K562 (cell line): ENCODE measurements around the gene SERPINH1. TPM values are rescaled to one million over a fixed set of nuclear protein-coding genes. Genes with fewer than 3 reads are reported as not detected.
A peak's percentile ranks its signal among the peaks of the same experiment; 100 is the strongest.

Experiments
- ADNP ChIP-seq: fragments of 200-800 bp; sonication (Bioruptor generic); IDR thresholded peaks from 2 replicates; pipeline ENCODE4 v1.6.1; 2016; ENCODE audit warnings: missing genetic modification characterization, missing compliant biosample characterization
- CCAR2 ChIP-seq: fragments of 200-400 bp; formaldehyde crosslinking; IDR thresholded peaks from 2 replicates; pipeline ENCODE4 v1.6.1; 2017; ENCODE audit warnings: mild to moderate bottlenecking, low read depth, low read length
- CGGBP1 ChIP-seq: fragments of 250-450 bp; sonication (Bioruptor Pico); IDR thresholded peaks from 2 replicates; pipeline ENCODE4 v1.9.0; 2021; ENCODE audit warnings: mild to moderate bottlenecking
- CTBP1 ChIP-seq: fragments of 450-650 bp; IDR thresholded peaks from 2 replicates; pipeline ENCODE4 v1.6.1; 2016; ENCODE audit warnings: borderline replicate concordance
- ESRRA ChIP-seq: fragments of 450-650 bp; IDR thresholded peaks from 2 replicates; pipeline ENCODE4 v1.6.1; 2014; ENCODE audit warnings: low read depth, mild to moderate bottlenecking, moderate library complexity, borderline replicate concordance
- FUS ChIP-seq: fragments of 200-400 bp; formaldehyde crosslinking; optimal IDR thresholded peaks from 2 replicates; pipeline ENCODE3; 2017; ENCODE audit warnings: low read depth, low read length
- HMG20B ChIP-seq: fragments of 250-450 bp; sonication (Bioruptor Pico); IDR thresholded peaks from 2 replicates; pipeline ENCODE4 v1.5.0; 2021; ENCODE audit warnings: mild to moderate bottlenecking
- ILF3 ChIP-seq: fragments of 450-650 bp; IDR thresholded peaks from 2 replicates; pipeline ENCODE4 v1.6.1; 2018; ENCODE audit warnings: antibody characterized with exemption, mild to moderate bottlenecking, moderate library complexity, borderline replicate concordance
- KAT8 ChIP-seq: fragments of 450-650 bp; IDR thresholded peaks from 2 replicates; pipeline ENCODE4 v1.6.1; 2016; ENCODE audit warnings: low read depth, mild to moderate bottlenecking
- MCM3 ChIP-seq: fragments of 450-650 bp; IDR thresholded peaks from 2 replicates; pipeline ENCODE4 v1.6.1; 2016
- NCOR1 ChIP-seq: fragments of 450-650 bp; IDR thresholded peaks from 2 replicates; pipeline ENCODE4 v1.6.1; 2016; ENCODE audit warnings: mild to moderate bottlenecking, moderate library complexity
- PHTF2 ChIP-seq: fragments of 250-450 bp; sonication (Bioruptor Pico); IDR thresholded peaks from 2 replicates; pipeline ENCODE4 v1.5.0; 2021; ENCODE audit warnings: mild to moderate bottlenecking
- RERE ChIP-seq: sonication (generic); formaldehyde crosslinking; IDR thresholded peaks from 2 replicates; pipeline ENCODE4 v1.8.0; 2023; ENCODE audit warnings: missing genetic modification reagents, mild to moderate bottlenecking, borderline replicate concordance
- RFX5 ChIP-seq: IDR thresholded peaks from 2 replicates; pipeline ENCODE4 v1.6.1; 2011; ENCODE audit warnings: low read depth, mild to moderate bottlenecking, improper control_type of control experiment, low read length
- SMAD1 ChIP-seq: fragments of 150-350 bp; IDR thresholded peaks from 2 replicates; pipeline ENCODE4 v1.6.1; 2014; ENCODE audit warnings: low read length, low read depth; ENCODE audit not compliant: partially characterized antibody
- SRSF9 ChIP-seq: fragments of 200-400 bp; formaldehyde crosslinking; IDR thresholded peaks from 2 replicates; pipeline ENCODE4 v1.6.1; 2017; ENCODE audit warnings: low read depth, low read length, borderline replicate concordance
- ZBTB12 ChIP-seq: fragments of 250-450 bp; sonication (Bioruptor Pico); IDR thresholded peaks from 2 replicates; pipeline ENCODE4 v1.4.0; 2020
- ZBTB8A ChIP-seq: fragments of 450-650 bp; IDR thresholded peaks from 2 replicates; pipeline ENCODE4 v1.6.1; 2018; ENCODE audit warnings: mild to moderate bottlenecking, moderate library complexity; ENCODE audit not compliant: partially characterized antibody
- ZNF133 ChIP-seq: fragments of 250-450 bp; sonication (Bioruptor Pico); IDR thresholded peaks from 2 replicates; pipeline ENCODE4 v1.4.0; 2020; ENCODE audit warnings: mild to moderate bottlenecking
- ZNF507 ChIP-seq: conservative IDR thresholded peaks from 2 replicates; pipeline ENCODE4 v1.6.1; 2017; ENCODE audit warnings: missing genetic modification characterization, missing compliant biosample characterization
- ZNF644 ChIP-seq: fragments of 200-800 bp; sonication (Bioruptor generic); IDR thresholded peaks from 2 replicates; pipeline ENCODE4 v1.6.1; 2016; ENCODE audit warnings: low read depth, missing genetic modification characterization, missing compliant biosample characterization
- polyA plus RNA-seq, 8 experiments: library from polyadenylated mRNA; depleted of rRNA in 4 of 8; stranded (reverse) in 5 of 8; unstranded in 3 of 8; fragments of >200 nt; fragmentation: Nextera tagmentation in 2 of 8; fragmentation: Illumina TruSeq in 1 of 8; extraction: Ambion mirVana in 2 of 8; extraction: Trizol in 1 of 8; gene quantifications; 2 replicates each; pipeline versions ENCODE4 v1.2.1 to v1.2.3, GENCODE V29; 2011 to 2014; ENCODE audit warnings: inconsistent platforms in 1 of 8, missing spikeins in 1 of 8
- total RNA-seq, 7 experiments: library from RNA; depleted of rRNA in 6 of 7; stranded (reverse); fragments of >200 nt in 6 of 7; fragmentation: Illumina TruSeq in 2 of 7; extraction: Trizol in 2 of 7; gene quantifications; 2 replicates each; pipeline versions ENCODE4 v1.2.1 to v1.2.3, GENCODE V29; 2011 to 2021; ENCODE audit warnings: low replicate concordance in 1 of 7

SERPINH1 gene
- total and polyA plus RNA-seq, 9 of the 15 experiments (the other 6 are each of a cell fraction or from before 2014, with no cell fraction given), result 2.8 to 106 (median 67.9) TPM

- TF ChIP-seq CGGBP1 (CRISPR knock-in tag) (no peak), CCAR2 (no peak), HMG20B (CRISPR knock-in tag) (no peak), ZNF133 (CRISPR knock-in tag) (no peak), ZNF507 (tag) (no peak), KAT8 (no peak), NCOR1 (peak; percentile 97), ILF3 (no peak), ESRRA (peak; percentile 53), ZBTB8A (no peak), MCM3 (no peak), ZBTB12 (CRISPR knock-in tag) (no peak), PHTF2 (CRISPR knock-in tag) (no peak), FUS (no peak), CTBP1 (peak; percentile 73), SRSF9 (no peak), SMAD1 (peak; percentile 55), RFX5 (0 out of 2 replicates have a peak, but pooled peaks have one; percentile 50), ADNP (tag) (no peak), RERE (CRISPR knock-in tag) (no peak), ZNF644 (no peak)
Measured at GRCh38 chr11:75534259-75535069, 27.6 kb upstream of the SERPINH1 start (continued).
